ENCODE measurements around the gene TGFB2. TPM values are rescaled to one million over a fixed set of nuclear protein-coding genes. Genes with fewer than 3 reads are reported as not detected.

TGFB2 gene
- polyA plus RNA-seq, 2 of the 4 experiments (the other 2 are of a cell fraction), result 29.7 to 65.8 TPM

DNA sequence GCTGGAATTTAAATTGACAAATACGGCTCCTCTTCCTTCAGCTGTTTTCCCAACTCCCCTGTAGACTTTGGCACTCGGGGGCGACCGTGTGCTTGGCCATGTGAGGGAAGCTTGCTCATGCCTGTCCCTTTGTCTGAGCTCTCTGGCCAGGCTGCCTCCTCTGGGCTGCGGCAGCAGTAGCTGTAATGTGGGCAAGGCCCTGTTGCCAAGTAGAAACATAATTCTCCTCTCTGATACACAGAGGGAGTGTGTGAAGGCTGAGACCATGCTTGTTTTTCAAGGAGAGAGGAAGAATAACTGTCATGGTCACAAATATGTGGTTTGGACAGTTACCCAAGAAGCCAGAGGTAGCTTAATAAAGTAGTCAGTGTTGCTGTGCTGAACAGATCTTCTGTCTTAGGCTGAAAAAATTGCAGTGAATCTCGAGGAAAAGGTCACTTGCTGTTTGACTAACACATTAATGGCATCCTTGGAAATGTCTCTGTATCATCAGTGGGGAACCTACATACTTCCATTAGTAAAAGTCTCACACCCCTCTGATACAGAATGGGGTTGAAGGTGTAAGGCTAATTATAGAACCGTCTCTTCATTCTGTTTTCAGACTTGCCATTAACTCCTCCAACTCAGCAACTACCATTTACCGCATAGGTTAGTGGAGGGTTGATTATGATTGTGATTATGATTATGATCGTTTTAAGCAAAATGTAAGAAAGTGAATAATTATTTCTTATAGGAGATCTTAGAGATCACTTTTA is 94.6 kb downstream of the TGFB2 start (continued):
- TF ChIP-seq, protein P1, sequence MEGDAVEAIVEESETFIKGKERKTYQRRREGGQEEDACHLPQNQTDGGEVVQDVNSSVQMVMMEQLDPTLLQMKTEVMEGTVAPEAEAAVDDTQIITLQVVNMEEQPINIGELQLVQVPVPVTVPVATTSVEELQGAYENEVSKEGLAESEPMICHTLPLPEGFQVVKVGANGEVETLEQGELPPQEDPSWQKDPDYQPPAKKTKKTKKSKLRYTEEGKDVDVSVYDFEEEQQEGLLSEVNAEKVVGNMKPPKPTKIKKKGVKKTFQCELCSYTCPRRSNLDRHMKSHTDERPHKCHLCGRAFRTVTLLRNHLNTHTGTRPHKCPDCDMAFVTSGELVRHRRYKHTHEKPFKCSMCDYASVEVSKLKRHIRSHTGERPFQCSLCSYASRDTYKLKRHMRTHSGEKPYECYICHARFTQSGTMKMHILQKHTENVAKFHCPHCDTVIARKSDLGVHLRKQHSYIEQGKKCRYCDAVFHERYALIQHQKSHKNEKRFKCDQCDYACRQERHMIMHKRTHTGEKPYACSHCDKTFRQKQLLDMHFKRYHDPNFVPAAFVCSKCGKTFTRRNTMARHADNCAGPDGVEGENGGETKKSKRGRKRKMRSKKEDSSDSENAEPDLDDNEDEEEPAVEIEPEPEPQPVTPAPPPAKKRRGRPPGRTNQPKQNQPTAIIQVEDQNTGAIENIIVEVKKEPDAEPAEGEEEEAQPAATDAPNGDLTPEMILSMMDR (IDR thresholded peaks at IDR 0.05), result no peak

DNA sequence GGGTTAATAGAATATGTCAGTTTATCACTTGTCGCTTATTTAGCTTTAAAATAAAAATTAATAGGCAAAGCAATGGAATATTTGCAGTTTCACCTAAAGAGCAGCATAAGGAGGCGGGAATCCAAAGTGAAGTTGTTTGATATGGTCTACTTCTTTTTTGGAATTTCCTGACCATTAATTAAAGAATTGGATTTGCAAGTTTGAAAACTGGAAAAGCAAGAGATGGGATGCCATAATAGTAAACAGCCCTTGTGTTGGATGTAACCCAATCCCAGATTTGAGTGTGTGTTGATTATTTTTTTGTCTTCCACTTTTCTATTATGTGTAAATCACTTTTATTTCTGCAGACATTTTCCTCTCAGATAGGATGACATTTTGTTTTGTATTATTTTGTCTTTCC is 98.1 kb downstream of the TGFB2 start:
- POLR2A ChIA-PET, result no interaction called here
- Histone ChIP-seq H3K4me1 (peaks cover 11% of the 10 kb centered on the region; the same call in 1 of the 3 replicates), H3K4me2 (no peak overlapping the region), H3K4me3 (no peak overlapping the region), H3K27ac (no peak overlapping the region), H3K9me3 (peaks cover 1% of the 10 kb centered on the region; the same call in 2 of the 3 replicates)
- no peak for DNase-seq (ENCODE audit: low read depth in 1 of 2, low spot score in 1 of 2)
- no peak for FAIRE-seq
- TF ChIP-seq HOXA7 (CRISPR knock-in tag; IDR thresholded peaks at IDR 0.05) (no peak), MAZ (IDR thresholded peaks at IDR 0.05; ENCODE audit: borderline replicate concordance, low read depth, low read length) (no peak), HOXB5 (CRISPR knock-in tag; IDR thresholded peaks at IDR 0.05) (no peak), ZSCAN20 (CRISPR knock-in tag; IDR thresholded peaks at IDR 0.05) (no peak), KDM1A (IDR thresholded peaks at IDR 0.05; ENCODE audit: low read depth) (no peak), TP53 (CRISPR knock-in tag; IDR thresholded peaks at IDR 0.05) (no peak)
- TF ChIP-seq, protein P2, sequence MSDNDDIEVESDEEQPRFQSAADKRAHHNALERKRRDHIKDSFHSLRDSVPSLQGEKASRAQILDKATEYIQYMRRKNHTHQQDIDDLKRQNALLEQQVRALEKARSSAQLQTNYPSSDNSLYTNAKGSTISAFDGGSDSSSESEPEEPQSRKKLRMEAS (IDR thresholded peaks at IDR 0.05), result no peak
- TF ChIP-seq, protein P3, sequence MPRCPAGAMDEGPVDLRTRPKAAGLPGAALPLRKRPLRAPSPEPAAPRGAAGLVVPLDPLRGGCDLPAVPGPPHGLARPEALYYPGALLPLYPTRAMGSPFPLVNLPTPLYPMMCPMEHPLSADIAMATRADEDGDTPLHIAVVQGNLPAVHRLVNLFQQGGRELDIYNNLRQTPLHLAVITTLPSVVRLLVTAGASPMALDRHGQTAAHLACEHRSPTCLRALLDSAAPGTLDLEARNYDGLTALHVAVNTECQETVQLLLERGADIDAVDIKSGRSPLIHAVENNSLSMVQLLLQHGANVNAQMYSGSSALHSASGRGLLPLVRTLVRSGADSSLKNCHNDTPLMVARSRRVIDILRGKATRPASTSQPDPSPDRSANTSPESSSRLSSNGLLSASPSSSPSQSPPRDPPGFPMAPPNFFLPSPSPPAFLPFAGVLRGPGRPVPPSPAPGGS (IDR thresholded peaks at IDR 0.05), result no peak
- TF ChIP-seq, protein P1 (IDR thresholded peaks at IDR 0.05), result no peak
- CTCF ChIA-PET, result interaction anchor here (1.1 to 1.6 kb wide), 2 partner anchors 24 to 45 kb away, joined by 3 to 4 read pairs; no protein-coding TSS in a partner anchor
- ATAC-seq, result no peak
- WGBS (ENCODE audit: missing lambda C conversion rate), result 94% methylated on average over 2 of the region's 2 CpGs

GRCh38 chr1:218444173-218444572 is 99.0 kb downstream of the TGFB2 start:
- TF ChIP-seq EHMT2 (IDR thresholded peaks at IDR 0.05; ENCODE audit: low read depth) (no peak), CEBPB (IDR thresholded peaks at IDR 0.05) (no peak), CBX2 (IDR thresholded peaks at IDR 0.05; ENCODE audit: borderline replicate concordance, low read depth) (no peak), KDM1A (IDR thresholded peaks at IDR 0.05; ENCODE audit: low read depth) (no peak), TFCP2L1 (CRISPR knock-in tag; IDR thresholded peaks at IDR 0.05) (no peak), MAFK (IDR thresholded peaks at IDR 0.05; ENCODE audit: partially characterized antibody) (no peak), HOXB13 (CRISPR knock-in tag; IDR thresholded peaks at IDR 0.05; ENCODE audit: low read depth) (no peak), FOSB (CRISPR knock-in tag; IDR thresholded peaks at IDR 0.05) (no peak), FOSL2 (IDR thresholded peaks at IDR 0.05) (no peak), FOSL2 (CRISPR knock-in tag; IDR thresholded peaks at IDR 0.05) (no peak), CBX8 (IDR thresholded peaks at IDR 0.05) (no peak), TP53 (CRISPR knock-in tag; IDR thresholded peaks at IDR 0.05) (no peak)
- TF ChIP-seq, protein P1 (IDR thresholded peaks at IDR 0.05), result no peak
- TF ChIP-seq, protein P4, sequence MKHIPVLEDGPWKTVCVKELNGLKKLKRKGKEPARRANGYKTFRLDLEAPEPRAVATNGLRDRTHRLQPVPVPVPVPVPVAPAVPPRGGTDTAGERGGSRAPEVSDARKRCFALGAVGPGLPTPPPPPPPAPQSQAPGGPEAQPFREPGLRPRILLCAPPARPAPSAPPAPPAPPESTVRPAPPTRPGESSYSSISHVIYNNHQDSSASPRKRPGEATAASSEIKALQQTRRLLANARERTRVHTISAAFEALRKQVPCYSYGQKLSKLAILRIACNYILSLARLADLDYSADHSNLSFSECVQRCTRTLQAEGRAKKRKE (CRISPR knock-in tag; IDR thresholded peaks at IDR 0.05; ENCODE audit: low read depth), result no peak
- TF ChIP-seq, protein P5, sequence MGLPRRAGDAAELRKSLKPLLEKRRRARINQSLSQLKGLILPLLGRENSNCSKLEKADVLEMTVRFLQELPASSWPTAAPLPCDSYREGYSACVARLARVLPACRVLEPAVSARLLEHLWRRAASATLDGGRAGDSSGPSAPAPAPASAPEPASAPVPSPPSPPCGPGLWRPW (IDR thresholded peaks at IDR 0.05), result no peak
- POLR2A ChIA-PET, result no interaction called here
- no peak for FAIRE-seq
- DNase-seq (ENCODE audit: low read depth in 1 of 2, low spot score in 1 of 2), result no peak
- H3K27ac ChIP-seq, result peak overlapping the region in 1 of 2 experiments; percentile 34; a peak in 1 of 6 replicates
- 88% methylated on average over 5 of the region's 5 CpGs for WGBS (ENCODE audit: missing lambda C conversion rate)
- H3K4me3 ChIP-seq, result no peak overlapping the region
- CTCF ChIA-PET, result interaction anchor here (0.9 to 1.6 kb wide), 3 partner anchors 24 to 44 kb away, joined by 3 to 4 read pairs (median 3); no protein-coding TSS in a partner anchor
- ATAC-seq, result no peak
- peaks cover 8% of the 10 kb centered on the region; the same call in 2 of the 3 replicates for H3K9me3 ChIP-seq
- H3K4me1 ChIP-seq, result peaks cover 9% of the 10 kb centered on the region; the same call in 1 of the 3 replicates
- no peak overlapping the region for H3K4me2 ChIP-seq
